Adrenal gland (tissue), 12 donors: ENCODE measurements around the gene ZMYND8. TPM values are rescaled to one million over a fixed set of nuclear protein-coding genes. Genes with fewer than 3 reads are reported as not detected.

Experiments used
- DNase-seq, 7 donors: peaks; one replicate each; pipeline ENCODE4 v3.0.0-alpha.2; 2019 to 2020
- H3K27ac ChIP-seq, 5 donors: fragments of 200-600 bp; sonication (generic) in 4 of 5; 1 replicate in 3 of 5; 2 replicates in 2 of 5; pipeline versions ENCODE4 v1.5.1 to v1.8.0; 2016 to 2020; ENCODE audit warnings: mild to moderate bottlenecking in 1 of 5
- H3K27me3 ChIP-seq: fragments of 200-600 bp; 2 replicates; pipeline ENCODE4 v1.8.0; 2021
- H3K36me3 ChIP-seq, 2 donors: fragments of 200-600 bp; replicated peaks in 1 of 2; 1 replicate in 1 of 2; 2 replicates in 1 of 2; pipeline versions ENCODE4 v1.5.1 to v1.8.0; 2018 to 2022
- H3K4me1 ChIP-seq, 2 donors: fragments of 200-600 bp; replicated peaks in 1 of 2; 1 replicate in 1 of 2; 2 replicates in 1 of 2; pipeline versions ENCODE4 v1.5.1 to v1.8.0; 2018 to 2021
- H3K4me3 ChIP-seq, 4 donors: fragments of 200-600 bp; sonication (generic) in 3 of 4; one replicate each; pipeline ENCODE4 v1.5.1; 2016 to 2018
- H3K9me3 ChIP-seq, 3 donors: fragments of 200-600 bp; sonication (generic) in 1 of 3; replicated peaks in 1 of 3; 1 replicate in 2 of 3; 2 replicates in 1 of 3; pipeline versions ENCODE4 v1.5.1 to v1.8.0; 2016 to 2021
- POLR2A ChIP-seq, 2 donors: fragments of 450-650 bp; IDR thresholded peaks; one replicate each; pipeline ENCODE4 v1.6.1; 2017; ENCODE audit warnings: antibody characterized with exemption in 2 of 2, mild to moderate bottlenecking in 2 of 2, moderate library complexity in 1 of 2
- WGBS, 4 donors: extraction: QIAGEN DNeasy Blood & Tissue Kit in 2 of 4; methylation state at CpG; one replicate each; pipeline versions ENCODE4 v1.1.5 to v1.1.7; 2013 to 2017; 5-methylcytosine and 5-hydroxymethylcytosine counted together
- intact Hi-C, 2 donors: fragments of 100-400 bp; cut with DNase I; formaldehyde crosslinking; loops; one replicate each; pipeline versions ENCODE4 v1.14.1 to v1.15.0; 2022 to 2023
- polyA plus RNA-seq, 3 donors: library from polyadenylated mRNA; stranded (reverse); fragments of 200-250 nt in 2 of 3; fragments of 350-450 nt in 1 of 3; fragmentation: Illumina TruSeq in 1 of 3; extraction: RNeasy Lipid Tissue Mini Kit (QIAGEN cat#74804) in 1 of 3; gene quantifications; one replicate each; pipeline ENCODE4 v1.2.3, GENCODE V29; 2013 to 2014
- total RNA-seq, 9 donors: library from RNA; depleted of rRNA in 4 of 9; stranded (reverse); fragments of >200 nt in 4 of 9; fragments of 120-200 nt in 1 of 9; fragmentation: NEBNext Ultra II Directional in 1 of 9; extraction: Animal tissue kit (Norgen Biotek cat#: 25700) in 1 of 9; gene quantifications; one replicate each; pipeline versions ENCODE4 v1.1.0 to v1.2.4, GENCODE V29; 2013 to 2023
- TF ChIP-seq, protein P1 (sequence below), 6 experiments: fragments of 450-650 bp in 4 of 6; fragments of 200-600 bp in 2 of 6; sonication (generic) in 1 of 6; IDR thresholded peaks; 1 replicate in 5 of 6; 2 replicates in 1 of 6; pipeline versions ENCODE4 v1.5.1 to v1.8.0; 2016 to 2021; ENCODE audit warnings: antibody characterized with exemption in 6 of 6, mild to moderate bottlenecking in 2 of 6, moderate library complexity in 1 of 6
- donor health status: healthy with polysubstance abuse.
- donor health status: Bipolar disorder and iron deficiency.
- donor health status: DM: yes; HTN: yes; CAD: no.
- donor health status: DM: no; HTN: no; CAD: no.
- donor health status: DM: no; HTN: no; CAD: no.
- donor health status: DM: yes; HTN: yes; CAD: no.

The ZMYND8 gene
- total and polyA plus RNA-seq, 12 donors = 37.0 to 116 (median 67.2) TPM

DNA sequence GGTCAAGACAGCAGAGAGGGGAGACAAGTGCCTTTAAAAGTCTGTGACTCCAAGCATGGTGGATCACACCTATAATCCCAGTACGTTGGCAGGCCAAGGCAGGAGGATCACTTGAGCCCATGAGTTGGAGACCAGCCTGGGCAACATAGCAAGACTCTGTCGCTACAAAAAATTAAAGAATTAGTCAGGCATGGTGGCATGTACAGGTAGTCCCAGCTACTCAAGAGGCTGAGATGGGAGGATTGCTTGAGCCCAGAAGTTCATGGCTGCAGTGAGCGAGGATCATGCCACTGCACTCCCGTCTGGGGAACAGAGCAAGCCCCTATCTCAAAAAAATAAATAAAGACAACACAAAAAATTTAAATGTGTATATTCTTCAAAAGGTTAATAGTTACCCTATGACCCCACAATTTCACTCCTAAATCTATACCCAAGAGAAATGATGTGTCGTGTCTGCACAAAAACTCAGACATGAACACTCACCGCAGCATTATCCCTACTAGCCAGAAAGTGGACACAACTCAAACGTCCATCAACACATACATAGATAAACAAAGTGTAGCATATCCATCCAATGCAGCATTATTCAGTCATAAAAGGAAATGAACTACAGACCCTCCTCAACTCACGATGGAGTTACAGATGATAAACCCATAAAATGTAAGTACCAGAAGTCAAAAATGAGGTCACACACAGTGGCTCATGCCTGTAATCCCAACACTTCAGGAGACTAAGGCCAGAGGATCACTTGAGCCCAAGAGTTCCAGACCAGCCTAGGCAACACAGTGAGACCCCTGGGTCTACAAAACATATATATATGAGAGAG, 23.9 kb downstream of the ZMYND8 start:
- H3K27ac ChIP-seq = peak overlapping the region; percentile 78 to 94 (median 85)
- H3K4me1 ChIP-seq = peaks cover 61 to 97% of the 10 kb centered on the region in 2 donors

DNA sequence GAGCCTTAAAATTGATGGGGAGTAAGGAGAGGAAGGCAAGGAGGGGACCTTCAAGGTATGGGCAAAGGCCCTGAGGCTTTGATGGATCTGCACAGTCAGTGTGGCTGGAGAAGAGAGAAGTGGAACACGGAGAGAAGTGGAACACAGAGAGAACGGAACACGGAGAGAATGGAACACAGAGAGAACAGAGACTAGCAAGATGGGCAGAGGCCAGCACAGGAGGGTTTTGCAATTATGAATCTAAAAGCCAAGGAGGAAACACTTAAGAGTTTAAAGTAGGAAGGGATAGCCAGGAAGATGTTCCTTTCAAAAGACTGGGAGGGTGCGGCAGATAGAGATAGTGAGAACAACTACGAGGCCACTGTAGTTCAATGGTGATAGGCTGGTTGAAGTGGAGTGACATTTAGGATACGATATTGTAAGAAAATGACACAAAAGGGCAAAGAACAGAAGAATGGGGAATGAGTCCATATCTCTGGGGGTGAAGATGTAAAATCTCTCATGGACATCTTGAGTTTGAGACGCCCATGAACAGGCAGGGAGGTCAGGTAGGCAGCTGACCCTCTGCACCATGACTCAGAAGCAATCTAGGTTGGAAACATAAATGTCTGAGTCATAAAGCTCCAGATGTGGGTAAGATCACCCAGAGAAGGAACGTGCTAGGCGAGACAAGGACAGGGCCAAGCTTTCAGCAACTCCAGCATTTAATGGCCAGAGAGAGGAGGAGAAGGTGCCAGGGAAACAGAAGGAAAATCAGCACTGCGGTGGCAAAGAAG, 25.4 kb downstream of the ZMYND8 start:
- intact Hi-C loops = no loop called here
- WGBS, 4 donors = 48 to 50% (median 48%) methylated on average over 10 of the region's 10 CpGs
- no peak overlapping the region for H3K4me3 ChIP-seq

More for the DNA sequence above, 23.9 kb downstream of the ZMYND8 start:
- Histone ChIP-seq H3K4me3 (no peak overlapping the region), H3K9me3 (no peaks in the 10 kb centered on the region), H3K36me3 (peaks cover 0 to 4% of the 10 kb centered on the region in 2 donors), H3K27me3 (no peaks in the 10 kb centered on the region)
- intact Hi-C loops = no loop called here
- WGBS, 4 donors = 86 to 91% (median 87%) methylated on average over 8 of the region's 8 CpGs
- no peak for DNase-seq
- TF ChIP-seq, protein P1, sequence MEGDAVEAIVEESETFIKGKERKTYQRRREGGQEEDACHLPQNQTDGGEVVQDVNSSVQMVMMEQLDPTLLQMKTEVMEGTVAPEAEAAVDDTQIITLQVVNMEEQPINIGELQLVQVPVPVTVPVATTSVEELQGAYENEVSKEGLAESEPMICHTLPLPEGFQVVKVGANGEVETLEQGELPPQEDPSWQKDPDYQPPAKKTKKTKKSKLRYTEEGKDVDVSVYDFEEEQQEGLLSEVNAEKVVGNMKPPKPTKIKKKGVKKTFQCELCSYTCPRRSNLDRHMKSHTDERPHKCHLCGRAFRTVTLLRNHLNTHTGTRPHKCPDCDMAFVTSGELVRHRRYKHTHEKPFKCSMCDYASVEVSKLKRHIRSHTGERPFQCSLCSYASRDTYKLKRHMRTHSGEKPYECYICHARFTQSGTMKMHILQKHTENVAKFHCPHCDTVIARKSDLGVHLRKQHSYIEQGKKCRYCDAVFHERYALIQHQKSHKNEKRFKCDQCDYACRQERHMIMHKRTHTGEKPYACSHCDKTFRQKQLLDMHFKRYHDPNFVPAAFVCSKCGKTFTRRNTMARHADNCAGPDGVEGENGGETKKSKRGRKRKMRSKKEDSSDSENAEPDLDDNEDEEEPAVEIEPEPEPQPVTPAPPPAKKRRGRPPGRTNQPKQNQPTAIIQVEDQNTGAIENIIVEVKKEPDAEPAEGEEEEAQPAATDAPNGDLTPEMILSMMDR (IDR thresholded peaks at IDR 0.05) = no peak
- no peak for TF ChIP-seq POLR2A (IDR thresholded peaks at IDR 0.05)

DNA sequence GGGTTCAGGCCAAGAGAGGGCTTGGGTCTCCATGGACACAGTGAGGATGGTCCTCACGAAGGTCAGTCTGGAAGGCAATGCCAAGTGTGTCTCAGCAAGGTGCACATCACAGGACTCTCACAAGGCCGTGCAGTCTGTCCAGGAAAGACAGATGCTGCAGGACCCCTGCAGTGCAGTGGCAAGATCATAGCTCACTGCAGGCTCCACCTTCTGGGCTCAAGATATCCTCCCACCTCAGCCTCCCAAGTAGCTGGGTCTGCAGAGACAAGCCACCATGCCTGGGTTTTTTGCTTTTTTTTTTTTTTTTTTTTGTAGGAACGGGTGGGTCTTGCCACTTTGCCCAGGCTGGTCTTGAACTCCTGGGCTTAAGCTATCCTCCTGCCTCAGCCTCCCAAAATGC, 26.4 kb downstream of the ZMYND8 start:
- Histone ChIP-seq H3K4me1 (peaks cover 38 to 84% of the 10 kb centered on the region in 2 donors), H3K36me3 (peaks cover 0 to 4% of the 10 kb centered on the region in 2 donors), H3K27ac (peak overlapping the region in 3 of 5 donors; percentile 74 to 89 (median 79)), H3K27me3 (no peaks in the 10 kb centered on the region), H3K9me3 (no peaks in the 10 kb centered on the region), H3K4me3 (no peak overlapping the region)
- WGBS, 4 donors = 72 to 92% (median 82%) methylated on average over 3 of the region's 3 CpGs
- TF ChIP-seq POLR2A (IDR thresholded peaks at IDR 0.05) = no peak
- TF ChIP-seq, protein P1 (IDR thresholded peaks at IDR 0.05) = no peak
- DNase-seq = no peak
- intact Hi-C loops = no loop called here

More for the DNA sequence above, 25.4 kb downstream of the ZMYND8 start:
- DNase-seq = peak; percentile 65 to 85 (median 80)
- Histone ChIP-seq H3K27me3 (no peaks in the 10 kb centered on the region), H3K36me3 (peaks cover 0 to 4% of the 10 kb centered on the region in 2 donors), H3K4me1 (peaks cover 48 to 91% of the 10 kb centered on the region in 2 donors), H3K27ac (peak overlapping the region; percentile 70 to 89 (median 79)), H3K9me3 (no peaks in the 10 kb centered on the region)
- TF ChIP-seq POLR2A (IDR thresholded peaks at IDR 0.05) = peak in 1 of 2 donors; percentile 74
- TF ChIP-seq, protein P1 (IDR thresholded peaks at IDR 0.05) = no peak

DNA sequence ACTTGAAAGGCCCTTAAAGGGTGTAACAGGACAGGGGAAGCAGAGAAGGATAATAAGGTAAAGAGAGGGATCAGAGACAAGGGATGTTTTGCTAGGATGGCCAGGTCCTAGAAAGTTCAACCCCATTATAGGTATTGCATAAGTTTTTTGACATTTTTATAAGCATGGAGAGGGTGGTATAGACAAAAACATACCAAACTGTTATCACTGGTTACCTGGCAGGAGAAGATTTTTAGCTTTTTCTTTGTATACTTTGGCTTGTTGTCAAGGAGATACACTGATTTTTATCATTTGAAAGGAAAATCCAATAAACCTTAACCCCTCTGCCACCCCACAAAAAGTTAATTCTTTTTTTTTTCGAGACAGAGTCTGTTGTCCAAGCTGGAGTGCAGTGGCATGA, 28.4 kb downstream of the ZMYND8 start:
- H3K9me3 ChIP-seq = no peaks in the 10 kb centered on the region
- H3K36me3 ChIP-seq = peaks cover 0 to 3% of the 10 kb centered on the region in 2 donors
- TF ChIP-seq, protein P1 (IDR thresholded peaks at IDR 0.05) = no peak
- 50 to 84% (median 67%) methylated on average over 1 of the region's 1 CpG for WGBS, 4 donors
- no peak for DNase-seq
- peak overlapping the region in 3 of 5 donors; percentile 24 to 79 (median 74) for H3K27ac ChIP-seq
- intact Hi-C loops = no loop called here
- H3K4me1 ChIP-seq = peaks cover 22 to 76% of the 10 kb centered on the region in 2 donors
- no peak overlapping the region for H3K4me3 ChIP-seq
- no peaks in the 10 kb centered on the region for H3K27me3 ChIP-seq
